Measurements from ENCODE around the gene DUSP8.

The DUSP8 gene

GRCh38 chr11:1519028-1520010 is 52.8 kb downstream of the DUSP8 start:
- Histone ChIP-seq H3K9me3 (ENCODE audit: insufficient read depth, low read length) (no peaks in the 10 kb centered on the region), H3K9ac (ENCODE audit: insufficient read length, low read depth) (no peak overlapping the region), H3K4me1 (ENCODE audit: insufficient read depth, insufficient read length) (peaks cover 30% of the 10 kb centered on the region), H3K27me3 (ENCODE audit: insufficient read depth, insufficient read length) (no peaks in the 10 kb centered on the region), H3K36me3 (ENCODE audit: insufficient read depth, insufficient read length, low read length) (no peaks in the 10 kb centered on the region), H3K4me3 (ENCODE audit: insufficient read length, low read depth) (no peak overlapping the region)
- TF ChIP-seq YY1 (IDR thresholded peaks at IDR 0.05; ENCODE audit: insufficient read depth, insufficient read length) (no peak), ZNF274 (IDR thresholded peaks at IDR 0.05; ENCODE audit: low read depth, low read length) (no peak), SUZ12 (IDR thresholded peaks at IDR 0.05; ENCODE audit: extremely low read depth, insufficient read depth, insufficient read length) (no peak)
- no peak for DNase-seq (ENCODE audit: low read depth, low spot score)

GRCh38 chr11:1518301-1518700 is 53.8 kb downstream of the DUSP8 start:
- H3K9ac ChIP-seq (ENCODE audit: insufficient read length, low read depth): no peak overlapping the region
- no peak for DNase-seq (ENCODE audit: low read depth, low spot score)
- H3K27me3 ChIP-seq (ENCODE audit: insufficient read depth, insufficient read length): no peaks in the 10 kb centered on the region
- no peaks in the 10 kb centered on the region for H3K9me3 ChIP-seq (ENCODE audit: insufficient read depth, low read length)
- TF ChIP-seq YY1 (IDR thresholded peaks at IDR 0.05; ENCODE audit: insufficient read depth, insufficient read length) (no peak), SUZ12 (IDR thresholded peaks at IDR 0.05; ENCODE audit: extremely low read depth, insufficient read depth, insufficient read length) (no peak), ZNF274 (IDR thresholded peaks at IDR 0.05; ENCODE audit: low read depth, low read length) (no peak)
- no peaks in the 10 kb centered on the region for H3K36me3 ChIP-seq (ENCODE audit: insufficient read depth, insufficient read length, low read length)
- peaks cover 38% of the 10 kb centered on the region for H3K4me1 ChIP-seq (ENCODE audit: insufficient read depth, insufficient read length)
- H3K4me3 ChIP-seq (ENCODE audit: insufficient read length, low read depth): no peak overlapping the region

GRCh38 chr11:1517117-1518005 is 54.7 kb downstream of the DUSP8 start:
- H3K4me3 ChIP-seq (ENCODE audit: insufficient read length, low read depth): no peak overlapping the region
- no peak for DNase-seq (ENCODE audit: low read depth, low spot score)
- no peaks in the 10 kb centered on the region for H3K36me3 ChIP-seq (ENCODE audit: insufficient read depth, insufficient read length, low read length)
- TF ChIP-seq ZNF274 (IDR thresholded peaks at IDR 0.05; ENCODE audit: low read depth, low read length): no peak
- peaks cover 39% of the 10 kb centered on the region for H3K4me1 ChIP-seq (ENCODE audit: insufficient read depth, insufficient read length)
- no peaks in the 10 kb centered on the region for H3K27me3 ChIP-seq (ENCODE audit: insufficient read depth, insufficient read length)
- no peaks in the 10 kb centered on the region for H3K9me3 ChIP-seq (ENCODE audit: insufficient read depth, low read length)
- H3K9ac ChIP-seq (ENCODE audit: insufficient read length, low read depth): no peak overlapping the region

GRCh38 chr11:1516273-1517067 is 55.6 kb downstream of the DUSP8 start:
- Histone ChIP-seq H3K4me3 (ENCODE audit: insufficient read length, low read depth) (no peak overlapping the region), H3K4me1 (ENCODE audit: insufficient read depth, insufficient read length) (peaks cover 43% of the 10 kb centered on the region), H3K9ac (ENCODE audit: insufficient read length, low read depth) (no peak overlapping the region), H3K27me3 (ENCODE audit: insufficient read depth, insufficient read length) (no peaks in the 10 kb centered on the region), H3K9me3 (ENCODE audit: insufficient read depth, low read length) (no peaks in the 10 kb centered on the region), H3K36me3 (ENCODE audit: insufficient read depth, insufficient read length, low read length) (no peaks in the 10 kb centered on the region)
- no peak for DNase-seq (ENCODE audit: low read depth, low spot score)
- TF ChIP-seq YY1 (IDR thresholded peaks at IDR 0.05; ENCODE audit: insufficient read depth, insufficient read length): no peak
- no peak for TF ChIP-seq ZNF274 (IDR thresholded peaks at IDR 0.05; ENCODE audit: low read depth, low read length)
- no peak for TF ChIP-seq SUZ12 (IDR thresholded peaks at IDR 0.05; ENCODE audit: extremely low read depth, insufficient read depth, insufficient read length)

- H3K27me3 ChIP-seq (ENCODE audit: insufficient read depth, insufficient read length): no peaks in the 10 kb centered on the region
- H3K9ac ChIP-seq (ENCODE audit: insufficient read length, low read depth): peak overlapping the region; percentile 27
- peaks cover 46% of the 10 kb centered on the region for H3K4me1 ChIP-seq (ENCODE audit: insufficient read depth, insufficient read length)
- H3K9me3 ChIP-seq (ENCODE audit: insufficient read depth, low read length): no peaks in the 10 kb centered on the region
- no peak for TF ChIP-seq ZNF274 (IDR thresholded peaks at IDR 0.05; ENCODE audit: low read depth, low read length)
- no peak for TF ChIP-seq SUZ12 (IDR thresholded peaks at IDR 0.05; ENCODE audit: extremely low read depth, insufficient read depth, insufficient read length)
- TF ChIP-seq YY1 (IDR thresholded peaks at IDR 0.05; ENCODE audit: insufficient read depth, insufficient read length): no peak
- H3K36me3 ChIP-seq (ENCODE audit: insufficient read depth, insufficient read length, low read length): no peaks in the 10 kb centered on the region
- peak; percentile 51 for DNase-seq (ENCODE audit: low read depth, low spot score)
- H3K4me3 ChIP-seq (ENCODE audit: insufficient read length, low read depth): no peak overlapping the region
These were observed 56.7 kb downstream of the DUSP8 start for GRCh38 chr11:1515082-1516060.
